AG10803 (cell line): ENCODE results near the gene BASP1.

Source experiments
- DNase-seq: peaks from one replicate; pipeline ENCODE4 v3.0.0; 2010; ENCODE audit warnings: low read depth
- H3K4me3 ChIP-seq: 2 replicates; pipeline ENCODE4 v1.5.1; 2011; ENCODE audit warnings: mild to moderate bottlenecking, low read length, control low read depth
- CTCF ChIP-seq: conservative IDR thresholded peaks from 2 replicates; pipeline ENCODE4 v1.5.1; 2011; ENCODE audit warnings: mild to moderate bottlenecking, low read length, control low read depth, inconsistent platforms

Gene BASP1

GRCh38 chr5:17180330-17180843 is 37.0 kb upstream of the BASP1 start:
- DNase-seq = peak; percentile 23
- no peak overlapping the region for H3K4me3 ChIP-seq
- TF ChIP-seq CTCF = no peak

GRCh38 chr5:17180864-17181723 is 36.3 kb upstream of the BASP1 start:
- 0 out of 2 replicates have a peak, but pooled peaks have one; percentile 13 for TF ChIP-seq CTCF
- H3K4me3 ChIP-seq = no peak overlapping the region
- DNase-seq = peak; percentile 89

GRCh38 chr5:17182494-17182893 is 34.9 kb upstream of the BASP1 start:
- TF ChIP-seq CTCF = no peak
- no peak overlapping the region for H3K4me3 ChIP-seq
- peak; percentile 24 for DNase-seq

GRCh38 chr5:17182981-17183380 is 34.5 kb upstream of the BASP1 start:
- peak; percentile 73 for DNase-seq
- TF ChIP-seq CTCF = no peak

GRCh38 chr5:17183831-17184230 is 33.6 kb upstream of the BASP1 start:
- no peak for DNase-seq
- TF ChIP-seq CTCF = no peak
- H3K4me3 ChIP-seq = no peak overlapping the region

More at GRCh38 chr5:17182981-17183380, 34.5 kb upstream of the BASP1 start:
- H3K4me3 ChIP-seq = no peak overlapping the region

GRCh38 chr5:17184588-17184987 is 32.8 kb upstream of the BASP1 start:
- DNase-seq = peak; percentile 80
- TF ChIP-seq CTCF = no peak
- H3K4me3 ChIP-seq = no peak overlapping the region

GRCh38 chr5:17185349-17185748 is 32.1 kb upstream of the BASP1 start:
- no peak for TF ChIP-seq CTCF
- DNase-seq = no peak
- no peak overlapping the region for H3K4me3 ChIP-seq
